Measurements from ENCODE around the gene UBE3C.
"Not testable (repeated sequence)": the region's sequence is repeated elsewhere in the genome, so short reads cannot be mapped to it uniquely, and the experiment has no call there.

UBE3C gene

DNA sequence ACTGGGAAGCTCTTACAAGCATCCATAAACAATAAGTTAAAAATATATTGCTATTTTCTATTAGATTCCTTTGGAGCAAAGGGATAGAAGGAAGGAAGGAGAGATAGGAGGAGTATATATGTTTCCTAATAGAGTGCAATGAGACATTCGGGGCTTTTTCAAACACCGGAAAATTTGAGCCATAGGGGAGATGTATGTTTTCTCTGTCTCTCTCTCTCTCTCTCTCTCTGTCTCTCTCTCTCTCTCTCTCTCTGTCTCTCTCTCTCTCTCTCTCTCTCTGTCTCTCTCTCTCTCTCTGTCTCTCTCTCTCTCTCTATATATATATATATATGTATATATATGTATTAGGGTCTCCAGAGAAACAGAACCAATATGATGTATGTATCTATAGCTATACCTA, 7.9 kb upstream of the UBE3C start:
- DNase-seq (ENCODE audit: low read depth): not testable (repeated sequence)

DNA sequence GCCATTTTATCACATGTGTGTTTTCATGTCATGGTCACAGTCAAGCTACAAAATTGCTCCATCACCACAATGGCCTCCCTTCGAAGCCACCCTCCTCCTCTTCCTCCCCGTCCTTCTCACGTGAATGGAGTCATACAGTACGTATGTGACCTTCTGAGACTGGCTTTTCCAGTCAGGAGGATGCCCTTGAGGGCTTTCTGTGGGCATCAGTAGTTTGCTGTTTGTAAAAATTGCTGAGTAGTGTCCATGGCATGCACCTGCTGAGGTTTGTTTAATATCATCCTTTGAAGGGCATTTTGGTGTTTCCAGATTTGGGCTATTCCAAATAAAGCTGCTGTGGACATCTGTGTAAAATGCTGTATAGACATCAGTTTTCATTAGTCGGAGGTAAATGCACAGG, 5.9 kb upstream of the UBE3C start:
- no peak for DNase-seq (ENCODE audit: low read depth)

DNA sequence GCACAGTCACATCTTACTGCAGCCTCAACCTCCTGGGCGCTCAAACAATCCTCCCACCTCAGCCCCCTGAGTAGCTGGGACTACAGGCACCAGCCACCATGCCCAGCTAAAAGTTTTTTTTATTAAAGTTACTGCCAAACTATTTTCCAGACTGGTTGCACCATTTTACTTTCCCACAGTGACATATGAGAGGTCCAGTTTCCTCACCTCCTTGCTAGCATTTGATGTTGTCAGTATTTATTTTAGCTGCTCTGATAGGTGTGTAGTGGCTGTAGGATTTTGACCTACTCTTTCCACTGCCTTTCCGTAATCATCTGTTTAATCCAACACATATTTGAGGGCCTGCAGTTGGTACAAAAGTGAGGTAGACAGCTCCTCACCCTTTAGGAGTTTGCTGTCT, 5.4 kb upstream of the UBE3C start:
- DNase-seq (ENCODE audit: low read depth): no peak

DNA sequence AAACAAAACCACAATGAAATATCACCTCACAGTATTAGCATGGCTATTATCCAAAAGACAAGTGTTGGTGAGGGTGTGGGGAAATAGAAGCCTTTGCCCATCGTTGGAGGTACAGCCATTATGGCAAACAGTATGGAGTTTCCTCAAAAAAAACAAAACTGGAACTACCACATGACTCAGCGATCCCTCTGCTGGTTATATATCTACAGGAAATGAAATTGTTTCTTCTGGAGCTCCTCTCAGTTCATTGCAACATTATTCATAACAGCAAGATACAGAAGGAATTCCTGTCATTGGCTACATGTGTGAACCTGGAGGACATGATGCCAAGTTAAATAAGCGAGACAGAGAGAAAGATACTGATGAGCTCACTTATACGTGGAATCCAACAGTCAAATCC, 2.4 kb upstream of the UBE3C start:
- DNase-seq (ENCODE audit: low read depth): peak; percentile 55

DNA sequence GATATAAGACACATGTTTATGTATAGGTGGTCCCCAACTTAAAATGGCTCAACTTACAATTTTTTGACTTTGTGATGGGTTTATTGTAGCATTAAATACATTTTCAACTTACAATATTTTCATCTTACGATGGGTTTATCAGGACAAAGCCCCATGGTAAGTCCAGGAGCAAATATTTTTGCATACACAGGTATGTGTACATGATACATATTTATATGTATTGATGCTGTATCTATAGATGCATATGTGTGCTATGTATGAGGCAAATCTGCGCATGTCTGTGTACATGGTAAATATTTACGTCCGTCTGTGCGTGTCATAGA, 664 bp upstream of the UBE3C start:
- no peak for DNase-seq (ENCODE audit: low read depth)

DNA sequence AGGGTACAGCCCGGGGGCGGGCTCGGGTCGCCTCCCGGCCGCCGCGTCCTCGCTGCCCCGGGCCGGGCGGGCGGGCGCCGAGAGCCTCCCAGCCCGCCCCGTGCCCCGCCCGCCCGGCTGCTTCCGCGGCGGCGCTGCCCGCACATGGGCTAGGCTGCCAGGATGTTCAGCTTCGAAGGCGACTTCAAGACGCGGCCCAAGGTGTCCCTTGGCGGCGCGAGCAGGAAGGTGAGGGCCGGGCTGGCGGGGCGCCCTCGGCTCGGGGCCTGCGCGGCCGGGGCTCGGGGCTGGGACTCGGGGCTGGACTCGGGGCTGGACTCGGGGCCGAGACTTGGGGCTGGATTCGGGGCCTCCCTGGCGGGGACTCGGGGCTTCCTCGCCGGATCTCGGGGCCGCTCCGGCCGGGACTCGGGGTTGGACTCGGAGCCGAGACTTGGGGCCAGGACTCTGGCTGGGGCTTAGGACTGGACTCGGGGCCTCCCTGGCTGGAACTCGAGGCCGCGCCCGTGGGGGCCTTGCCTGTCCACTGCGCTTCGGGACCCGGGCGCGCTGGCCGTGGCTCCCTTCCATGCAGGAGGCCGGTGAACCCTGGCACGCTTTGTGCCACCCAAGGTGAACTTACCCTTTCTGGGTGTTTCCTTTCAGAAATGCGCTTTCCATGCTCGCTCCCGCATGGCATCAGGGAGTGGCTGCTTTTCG, 534 bp downstream of the UBE3C start:
- DNase-seq (ENCODE audit: low read depth): peak; percentile 15

DNA sequence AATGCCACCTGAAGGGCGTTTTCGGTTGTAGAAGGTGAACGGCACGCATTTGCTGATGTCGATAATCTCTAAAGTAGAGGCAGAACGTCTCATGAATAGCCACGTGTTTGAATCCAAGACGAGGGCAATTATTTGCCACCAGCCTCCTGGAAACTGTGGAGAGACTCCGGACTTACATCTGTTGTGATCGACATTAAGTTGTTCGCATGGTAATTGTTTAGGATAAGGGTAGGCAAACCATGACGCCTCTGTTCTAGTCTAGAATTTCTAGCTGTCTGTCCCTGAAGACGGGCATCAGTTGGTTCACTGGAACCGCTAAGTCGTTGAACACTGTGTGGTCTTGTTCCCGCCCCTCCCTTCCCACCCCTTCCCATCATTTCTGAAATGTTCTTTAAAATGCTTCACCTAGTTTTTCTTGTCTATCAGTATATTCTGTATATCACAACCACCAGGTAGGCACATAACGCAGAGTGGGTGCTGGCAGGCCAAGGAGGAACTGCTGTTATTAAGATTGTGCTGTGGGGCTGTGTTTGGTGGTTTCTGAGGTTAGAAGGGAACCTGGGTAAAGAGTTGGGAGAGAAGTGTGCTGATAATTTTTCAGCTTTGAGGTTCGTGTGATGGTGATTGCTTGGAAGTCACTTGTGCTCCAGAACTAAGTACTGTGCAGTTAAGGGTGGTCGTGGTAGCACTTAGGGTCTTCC, 1.2 kb downstream of the UBE3C start:
- no peak for DNase-seq (ENCODE audit: low read depth)

DNA sequence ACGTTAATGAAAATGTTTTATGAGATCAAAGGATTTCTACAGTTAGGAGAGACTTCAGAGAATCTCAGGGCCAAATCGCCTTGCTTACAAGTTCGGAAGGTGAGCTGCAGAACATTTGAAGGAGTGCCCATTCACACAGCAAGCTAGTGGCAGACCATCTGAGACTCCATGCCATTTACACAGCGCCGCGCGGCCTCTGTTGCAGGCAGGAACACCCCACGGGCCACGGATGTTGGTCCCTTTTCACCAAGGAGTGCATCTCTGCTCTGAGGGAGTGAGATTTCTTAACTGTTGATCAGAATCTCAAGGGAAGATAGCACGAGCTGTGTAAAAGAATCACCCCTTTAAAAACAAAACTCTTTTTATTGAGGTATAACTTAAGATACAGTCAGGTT, 1.8 kb downstream of the UBE3C start:
- no peak for DNase-seq (ENCODE audit: low read depth)

DNA sequence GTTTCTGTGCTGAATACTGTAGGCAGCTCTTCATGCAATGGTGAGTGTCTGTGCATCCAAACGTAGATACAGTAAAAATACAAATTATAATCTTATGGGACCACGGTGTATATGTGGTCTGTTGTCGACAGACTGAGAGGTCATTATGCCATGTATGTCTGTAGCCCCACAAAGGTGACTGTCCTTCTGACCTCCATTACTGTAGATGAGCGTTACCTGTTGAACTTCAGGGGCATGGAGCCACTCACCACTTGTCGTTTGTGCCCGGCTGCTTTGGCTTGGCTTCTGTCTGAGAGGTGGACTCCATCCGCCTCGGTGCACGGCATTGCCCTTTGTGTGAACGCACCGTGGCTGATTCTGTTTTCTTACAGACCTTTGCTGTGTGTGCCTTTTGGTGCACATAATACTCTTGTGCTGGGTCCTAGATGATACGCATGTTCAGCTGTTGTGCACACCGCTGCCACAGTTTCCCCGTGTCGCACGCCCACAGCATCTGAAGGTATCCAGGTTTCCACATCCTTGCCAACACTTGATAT, 2.9 kb downstream of the UBE3C start:
- DNase-seq (ENCODE audit: low read depth): no peak

DNA sequence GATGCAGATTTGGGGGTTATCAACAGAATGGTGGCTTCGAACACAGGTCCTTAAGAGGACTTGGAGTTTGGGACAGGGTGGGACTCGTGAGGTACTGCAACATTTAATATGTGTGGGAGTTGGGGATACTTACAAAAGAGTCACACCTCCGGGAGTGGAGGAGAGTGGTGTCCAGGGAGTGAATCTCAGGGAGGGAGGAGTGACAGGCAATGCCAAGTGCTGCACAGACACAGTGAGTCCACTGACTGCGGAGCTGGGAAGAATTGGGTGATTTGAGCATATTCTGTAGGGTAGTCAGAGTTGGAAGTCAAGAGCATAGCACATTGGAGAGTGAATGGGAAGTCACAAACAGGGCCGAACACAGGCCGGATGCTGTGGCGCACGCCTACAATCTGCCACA, 5.1 kb downstream of the UBE3C start:
- no peak for DNase-seq (ENCODE audit: low read depth)

DNA sequence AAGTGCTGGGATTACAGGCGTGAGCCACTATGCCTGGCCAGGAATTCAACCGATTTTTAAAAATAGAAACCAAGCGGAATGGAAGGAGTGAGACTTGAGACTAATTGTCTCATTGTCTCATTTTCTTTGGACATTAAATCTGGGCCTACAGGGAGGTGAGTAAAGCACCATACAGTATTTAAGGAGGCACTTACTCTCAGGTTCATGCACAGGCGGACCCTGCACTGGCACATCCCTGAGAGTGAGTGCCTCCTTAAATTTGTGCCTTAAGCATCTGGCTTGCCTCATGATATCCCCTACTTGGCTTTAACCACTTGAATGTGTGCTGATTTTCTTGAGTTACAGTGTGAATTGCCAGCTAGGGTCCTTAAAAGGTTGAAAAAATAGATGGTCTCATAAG, 10.6 kb downstream of the UBE3C start:
- no peak for DNase-seq (ENCODE audit: low read depth)

DNA sequence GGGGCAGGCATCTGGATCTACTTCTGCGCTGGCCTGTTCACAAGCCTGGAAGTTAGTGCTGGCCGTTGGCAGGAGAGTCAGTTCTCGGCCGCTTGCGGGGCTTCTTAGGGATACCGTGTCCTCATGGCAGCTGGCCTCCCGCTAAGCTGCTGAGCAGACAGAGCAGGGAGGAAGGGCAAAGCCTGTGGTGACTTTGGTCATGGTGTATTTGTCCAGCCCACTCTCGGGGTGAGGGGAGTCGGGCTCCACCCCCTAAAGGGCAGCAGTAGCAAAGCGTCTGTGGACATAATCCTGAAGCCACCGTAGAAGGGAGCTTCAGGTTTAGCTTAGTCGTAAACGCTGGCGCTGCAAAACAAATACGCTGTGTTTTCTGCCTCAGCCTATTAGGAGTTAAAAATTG, 12.2 kb downstream of the UBE3C start:
- peak; percentile 22 for DNase-seq (ENCODE audit: low read depth)

DNA sequence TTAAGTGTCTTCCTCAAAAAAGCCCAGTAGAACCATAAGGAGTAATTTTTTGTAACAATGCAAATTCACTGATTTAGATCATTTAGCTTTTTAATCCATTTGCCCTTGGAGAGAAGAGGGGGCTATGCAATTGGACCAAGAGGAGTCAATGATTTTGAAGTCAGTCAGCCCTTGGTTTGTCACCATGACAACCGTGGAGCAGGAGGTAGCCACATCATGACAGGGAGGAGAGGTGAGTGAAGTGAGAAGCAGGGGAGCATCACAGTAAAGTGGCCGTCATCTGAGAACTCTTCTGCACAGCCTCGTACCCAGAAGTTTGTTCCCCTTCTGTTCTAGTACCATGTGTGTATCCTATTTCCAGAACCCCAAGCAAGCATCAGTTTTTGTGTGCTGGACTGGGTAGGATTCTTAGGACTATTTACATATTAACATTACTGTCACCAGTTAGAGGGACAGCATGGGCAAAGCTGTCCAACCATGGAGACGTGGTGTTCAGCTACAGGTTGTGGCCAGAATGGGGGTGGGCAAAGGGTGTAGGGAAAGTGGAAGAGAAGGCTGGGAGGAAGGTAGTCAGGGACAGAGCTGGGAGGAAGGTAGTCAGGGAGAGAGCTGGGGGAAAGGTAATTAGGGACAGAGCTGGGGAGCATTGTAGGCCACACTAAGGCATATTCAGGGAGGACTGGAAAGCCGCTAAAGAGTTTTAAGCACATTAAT, 13.1 kb downstream of the UBE3C start:
- DNase-seq (ENCODE audit: low read depth): no peak

DNA sequence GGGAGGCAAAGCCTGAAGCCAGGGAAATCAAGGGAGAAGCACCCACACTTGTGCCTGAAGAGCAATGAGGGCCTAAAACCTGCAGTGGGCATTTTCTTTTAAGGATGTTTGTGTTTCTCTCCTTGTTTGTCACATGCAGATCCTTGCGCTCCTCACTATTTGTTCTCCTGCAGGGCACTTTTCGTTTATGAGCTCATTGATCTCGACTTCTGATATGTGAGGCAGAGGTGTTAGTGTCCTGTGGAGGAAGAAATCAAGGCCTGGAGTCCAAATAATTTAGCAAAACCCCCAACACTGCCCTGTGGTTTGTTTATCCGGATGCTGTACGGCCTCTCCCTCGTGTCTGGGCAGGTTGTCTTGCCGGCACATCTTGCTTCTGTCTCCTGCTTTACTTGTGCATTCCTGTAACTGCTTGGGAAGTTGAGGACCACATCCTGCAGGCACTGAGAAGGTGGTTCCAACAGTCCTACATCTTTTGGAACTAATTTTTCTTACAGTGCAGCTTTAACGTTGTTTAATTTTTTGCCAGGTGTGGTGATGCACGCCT, 13.7 kb downstream of the UBE3C start:
- no peak for DNase-seq (ENCODE audit: low read depth)

DNA sequence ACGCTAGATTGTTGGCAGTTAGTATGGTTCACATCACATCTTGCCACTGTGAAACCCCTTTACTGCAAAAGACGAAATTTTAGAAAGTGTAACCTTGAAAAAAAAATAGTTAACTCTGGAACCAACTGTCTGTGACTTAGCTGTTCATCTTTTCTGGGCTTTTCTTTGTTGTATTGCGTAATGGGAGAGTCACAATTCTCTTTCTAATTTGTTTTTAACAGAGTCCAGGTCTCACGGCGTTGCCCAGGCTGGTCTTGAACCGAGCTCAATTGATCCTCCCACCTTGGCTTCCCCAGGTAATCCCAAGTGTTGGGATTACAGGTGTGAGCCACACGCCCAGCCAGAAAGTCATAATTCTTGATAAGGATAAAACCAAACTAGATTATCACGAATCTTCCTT, 14.5 kb downstream of the UBE3C start:
- no peak for DNase-seq (ENCODE audit: low read depth)

DNA sequence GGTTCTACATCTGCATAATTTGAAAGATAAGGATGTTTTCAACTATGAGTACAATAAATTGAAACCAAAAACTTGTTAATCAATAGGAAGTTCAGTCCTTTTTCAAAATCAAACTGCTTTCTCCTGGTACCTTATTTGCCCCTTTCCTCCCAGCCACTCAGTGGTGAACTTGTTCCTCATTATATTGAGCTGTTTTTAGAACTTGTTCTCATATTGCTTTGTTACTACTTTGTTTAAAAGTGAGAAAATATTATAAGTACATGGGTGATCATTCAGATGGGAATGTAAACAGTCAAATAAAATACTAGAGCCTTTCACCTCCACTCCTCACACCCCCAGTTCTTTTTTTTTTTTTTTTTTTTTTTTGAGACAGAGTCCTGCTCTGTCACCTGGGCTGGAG, 17.2 kb downstream of the UBE3C start:
- DNase-seq (ENCODE audit: low read depth): no peak

DNA sequence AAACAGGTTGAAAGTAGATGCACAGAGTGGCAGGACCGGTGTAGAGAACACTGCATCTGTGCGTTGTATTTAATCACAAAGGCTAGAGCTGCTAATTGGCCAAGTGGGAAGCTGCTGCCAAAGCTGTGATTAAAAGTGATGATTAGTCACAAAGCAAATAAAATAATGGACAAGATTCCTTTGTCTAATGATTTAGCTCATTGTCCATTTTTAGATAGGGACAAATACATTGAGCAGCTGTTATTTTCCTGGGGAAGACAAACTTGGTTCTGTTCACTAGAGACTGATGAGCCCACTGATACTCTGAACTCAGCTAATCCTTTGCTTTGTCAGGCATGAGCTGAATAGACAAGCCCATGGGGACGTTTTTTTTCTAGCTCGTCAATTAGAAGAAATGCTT, 19.7 kb downstream of the UBE3C start:
- no peak for DNase-seq (ENCODE audit: low read depth)

DNA sequence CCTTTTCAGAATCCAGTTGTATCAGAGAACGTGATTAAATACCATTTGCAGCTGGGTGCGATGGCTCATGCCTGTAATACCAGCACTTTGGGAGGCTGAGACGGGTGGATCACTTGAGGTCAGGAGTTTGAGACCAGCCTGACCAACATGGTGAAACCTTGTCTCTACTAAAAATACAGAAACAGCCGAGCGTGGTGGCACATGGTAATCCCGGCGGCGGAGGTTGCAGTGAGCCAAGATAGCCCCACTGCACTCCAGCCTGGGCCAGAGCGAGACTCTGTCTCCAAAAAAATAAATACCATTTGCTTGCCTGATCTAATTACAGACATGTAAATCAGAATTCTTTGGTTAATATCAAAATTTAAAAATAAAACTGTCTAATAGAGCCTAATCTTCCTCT, 20.8 kb downstream of the UBE3C start:
- not testable (repeated sequence) for DNase-seq (ENCODE audit: low read depth)

DNA sequence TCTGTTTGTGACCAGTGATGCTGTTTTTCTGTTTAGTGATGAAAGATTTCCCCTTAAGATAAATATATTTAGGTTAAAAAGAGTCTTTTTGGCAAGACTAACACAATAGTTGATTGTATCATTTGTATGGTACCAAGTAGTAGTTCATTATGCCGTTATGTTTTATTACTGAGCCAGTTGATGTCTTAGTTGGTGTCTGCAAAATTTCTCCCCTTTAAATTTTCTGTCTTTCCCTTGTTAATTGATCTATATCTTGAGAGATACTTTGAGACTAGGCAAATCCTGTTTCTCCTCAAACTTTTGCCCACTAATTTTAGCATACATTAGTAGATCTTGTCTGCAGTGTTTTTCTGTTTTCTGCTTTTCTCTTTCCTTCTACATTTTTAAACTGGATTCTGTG, 21.7 kb downstream of the UBE3C start:
- DNase-seq (ENCODE audit: low read depth): no peak

DNA sequence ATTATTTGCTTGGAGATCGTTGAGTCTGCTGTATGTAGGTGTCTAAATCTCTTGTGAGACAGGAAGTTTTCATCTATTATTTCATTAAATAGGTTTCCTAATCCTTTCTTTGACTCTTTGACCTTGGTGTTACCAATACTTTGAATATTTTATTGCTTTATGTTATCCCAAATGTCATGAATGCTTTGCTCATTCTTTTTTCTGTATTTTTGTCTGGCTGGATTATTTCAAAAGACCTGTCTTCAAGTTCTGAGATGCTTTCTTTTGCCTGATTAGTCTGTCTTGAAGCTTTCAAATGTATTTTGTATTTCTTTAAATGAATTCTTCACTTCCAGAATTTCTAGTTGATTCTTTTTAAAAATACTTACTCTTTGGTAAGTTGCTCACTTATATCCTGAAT, 27.3 kb downstream of the UBE3C start:
- DNase-seq (ENCODE audit: low read depth): no peak

DNA sequence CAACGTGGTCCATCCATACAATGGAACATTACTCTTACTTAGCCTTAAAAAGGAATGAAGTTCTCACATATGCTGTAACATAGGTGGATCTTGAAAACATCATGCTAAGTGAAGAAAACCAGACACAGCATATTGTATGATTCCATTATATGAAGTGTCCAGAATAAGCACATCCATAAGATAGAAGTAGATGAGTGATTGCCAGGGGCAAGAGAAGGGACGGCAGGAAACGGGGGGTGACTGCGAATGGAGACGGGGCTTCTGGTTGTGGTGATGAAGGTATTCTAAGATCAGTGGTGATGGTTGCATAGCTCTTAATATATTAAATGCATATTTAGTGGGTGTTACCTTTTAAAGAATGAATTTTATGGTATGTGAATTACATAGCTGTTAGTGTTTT, 29.8 kb downstream of the UBE3C start:
- no peak for DNase-seq (ENCODE audit: low read depth)

DNA sequence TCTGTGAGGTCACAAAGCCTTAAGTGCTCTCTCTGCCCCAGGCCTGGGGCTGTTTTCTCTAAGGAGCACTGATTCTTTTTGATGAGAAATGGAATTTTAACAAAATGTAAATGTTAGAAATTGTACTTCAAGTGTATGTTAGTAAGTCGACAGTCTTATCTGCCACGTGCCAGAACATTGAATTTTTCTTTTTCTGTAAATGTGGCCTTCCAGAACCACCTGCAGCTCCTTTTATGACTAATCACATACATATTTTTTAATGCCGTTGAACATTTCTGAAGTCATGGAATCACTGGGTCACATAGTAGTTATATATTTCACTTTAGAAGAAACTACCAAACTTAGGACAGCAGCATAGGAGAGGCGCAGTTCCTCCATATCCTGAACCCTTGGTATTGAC, 38.0 kb downstream of the UBE3C start:
- no peak for DNase-seq (ENCODE audit: low read depth)

DNA sequence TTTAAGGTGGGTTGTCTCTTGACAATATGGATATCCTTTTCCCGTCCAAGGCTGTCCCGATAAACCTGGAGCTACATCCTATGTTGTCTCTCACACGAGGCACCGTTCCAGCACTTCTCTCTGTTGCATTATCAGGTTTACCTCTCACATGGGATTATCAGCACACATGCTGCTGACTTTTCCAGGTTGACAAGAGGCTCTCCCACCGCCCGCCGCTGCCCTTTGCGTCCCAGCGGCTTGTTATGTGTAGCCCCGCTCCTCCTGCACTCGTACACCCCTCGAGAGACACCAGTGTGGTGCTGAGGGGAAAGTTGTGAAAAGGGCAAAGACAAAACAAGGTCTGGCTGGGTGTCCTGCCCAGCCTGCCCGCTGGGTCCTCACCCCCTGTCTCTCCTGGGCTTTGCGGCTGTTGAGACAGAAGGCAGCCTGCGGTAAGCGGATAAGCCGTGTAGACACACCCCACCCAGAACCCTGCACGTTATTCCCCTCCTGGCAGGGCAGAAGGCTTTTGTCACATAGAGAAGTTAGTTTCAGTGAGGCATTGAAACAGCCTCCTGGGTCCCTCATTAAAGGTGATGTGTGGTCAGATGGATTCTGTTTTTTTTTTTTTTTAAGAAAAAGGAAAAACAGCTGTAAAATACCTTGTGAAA, 38.7 kb downstream of the UBE3C start:
- no peak for DNase-seq (ENCODE audit: low read depth)
